HG03103 (cell line): ENCODE results near the gene SRCIN1.

Source experiments
- ATAC-seq: cut with Tn5 transposase; IDR thresholded peaks from one replicate; pipeline ENCODE4 v1.9.1; 2021; ENCODE audit warnings: low read depth; ENCODE audit not compliant: unreplicated experiment

The SRCIN1 gene

DNA sequence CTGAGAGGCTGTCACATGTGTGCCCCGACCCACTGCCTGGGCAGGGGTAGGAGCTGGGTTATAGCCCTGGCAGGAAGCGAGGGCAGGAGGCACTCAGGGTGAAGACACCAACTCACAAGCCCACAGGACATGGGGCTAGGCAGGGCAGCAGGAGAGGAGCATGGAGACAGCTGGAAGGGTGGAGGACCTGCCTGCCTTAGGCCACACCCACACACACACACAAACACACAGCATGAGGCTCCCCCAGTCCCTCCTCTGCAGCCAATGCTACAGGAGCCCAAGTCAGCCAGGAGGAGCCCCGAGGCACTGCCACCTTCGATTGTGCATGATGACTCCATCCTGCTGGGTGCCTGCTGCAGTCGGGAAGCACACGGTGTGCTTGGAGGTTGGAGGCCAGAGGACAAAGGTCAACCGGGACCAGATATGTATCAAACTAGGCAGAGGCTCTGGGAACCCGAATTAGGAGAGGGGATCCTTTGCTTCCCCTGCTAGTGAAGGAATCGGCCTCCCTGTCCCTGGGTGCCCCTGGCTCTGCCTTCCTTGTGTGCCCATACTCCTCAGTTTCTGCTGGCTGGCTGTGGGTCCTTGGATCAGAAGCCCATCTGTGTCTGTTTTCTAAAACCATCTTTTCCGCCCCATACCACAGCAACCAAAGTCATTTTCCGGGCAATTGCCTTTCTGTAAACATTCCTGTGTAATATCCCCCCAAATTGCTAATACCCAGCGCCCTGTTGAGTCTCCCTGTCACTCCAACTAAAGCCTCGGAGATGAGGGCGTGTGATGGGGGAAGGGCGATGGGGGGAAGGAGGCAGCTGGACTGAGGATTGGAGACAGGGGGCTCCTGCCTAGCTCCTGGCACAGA is 20.5 kb downstream of the SRCIN1 start:
- ATAC-seq: no peak

DNA sequence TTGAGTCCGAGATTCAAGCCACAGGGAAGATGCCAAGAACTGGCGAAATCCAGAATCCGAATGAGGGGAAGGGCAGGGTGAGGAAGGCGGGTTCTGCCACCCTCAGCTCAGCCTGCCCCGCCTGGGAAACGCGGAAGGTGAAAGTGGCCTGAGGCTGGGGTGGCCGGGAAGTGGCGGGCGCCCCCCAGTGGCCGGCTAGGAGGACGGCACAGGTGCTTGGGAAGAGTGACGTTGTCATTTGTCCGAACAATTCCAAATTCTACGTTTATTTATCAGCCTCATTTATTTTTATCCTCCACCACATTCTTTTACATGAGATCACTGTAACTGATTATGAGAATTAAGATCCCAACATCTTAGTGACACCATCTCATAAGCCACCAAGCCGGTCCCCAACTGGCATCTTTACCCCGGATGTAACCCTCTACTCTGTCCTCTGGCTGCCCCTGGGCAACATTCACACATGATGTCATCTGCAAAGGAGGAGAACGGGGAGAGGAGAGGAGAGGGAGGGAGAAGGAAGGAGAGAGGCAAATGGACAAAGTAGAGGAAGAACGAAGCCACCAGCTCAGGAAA is 21.3 kb downstream of the SRCIN1 start:
- no peak for ATAC-seq

DNA sequence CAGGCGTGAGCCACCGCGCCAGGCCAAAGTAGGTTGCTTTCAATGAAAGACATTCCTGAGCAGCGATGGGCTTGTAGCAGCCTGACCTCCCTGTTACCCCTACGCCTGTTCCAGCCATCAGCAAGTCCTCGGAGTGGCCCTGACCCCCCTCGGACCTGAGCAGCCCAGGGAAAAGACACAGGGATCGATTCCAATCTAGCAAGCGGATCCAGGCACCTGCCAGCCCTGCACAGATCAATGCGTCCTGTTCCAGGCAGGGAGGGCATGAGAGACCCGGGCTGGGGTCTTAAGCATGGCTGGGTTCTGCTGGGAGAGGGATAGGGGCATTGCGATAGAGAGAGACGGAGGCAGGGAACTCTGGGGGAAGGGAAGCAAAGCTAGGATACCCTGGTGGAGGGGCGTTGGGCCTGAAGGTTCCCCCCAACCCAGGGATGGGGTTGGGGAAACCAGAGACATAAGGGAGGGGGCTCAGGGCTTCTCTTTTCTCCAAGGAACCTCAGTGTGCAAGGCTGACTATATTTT is 21.9 kb downstream of the SRCIN1 start:
- no peak for ATAC-seq

DNA sequence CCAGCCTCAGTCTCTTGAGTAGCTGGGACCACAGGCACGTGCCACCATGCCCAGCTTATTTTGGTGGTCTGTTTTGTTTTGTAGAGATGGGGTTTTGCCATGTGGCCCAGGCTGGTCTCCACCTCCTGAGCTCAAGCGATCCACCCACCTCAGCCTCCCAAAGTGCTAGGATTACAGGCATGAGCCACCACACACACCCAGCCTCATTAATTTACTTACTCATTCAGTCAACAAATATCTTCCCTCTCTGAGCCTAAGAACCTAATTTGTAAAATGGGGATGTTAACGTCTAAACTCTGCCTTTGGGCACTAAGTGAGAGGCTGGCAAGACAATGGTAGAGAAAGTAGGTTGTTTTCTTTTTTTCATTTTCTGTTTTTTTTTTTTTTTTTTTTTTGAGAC is 22.6 kb downstream of the SRCIN1 start:
- ATAC-seq: no peak

DNA sequence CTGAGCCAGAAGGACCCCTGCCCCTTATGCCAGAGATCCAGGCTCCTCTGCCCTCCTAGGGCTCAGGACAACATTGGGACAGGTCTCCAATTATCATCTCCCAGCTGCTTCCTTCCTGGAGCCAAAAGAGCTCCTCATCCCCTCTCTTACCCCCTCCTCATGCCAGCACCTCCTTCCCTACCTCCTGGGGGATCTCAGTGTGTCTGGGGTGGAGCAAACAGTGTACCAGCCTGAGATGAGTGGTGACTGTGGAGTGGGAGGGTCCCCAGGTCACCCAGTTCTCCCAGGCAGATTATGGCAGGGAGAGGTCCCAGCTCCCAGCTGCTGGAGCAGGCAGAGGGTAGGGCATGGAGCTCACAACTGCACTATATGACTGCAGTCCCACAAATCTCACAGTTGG is 23.7 kb downstream of the SRCIN1 start:
- no peak for ATAC-seq

DNA sequence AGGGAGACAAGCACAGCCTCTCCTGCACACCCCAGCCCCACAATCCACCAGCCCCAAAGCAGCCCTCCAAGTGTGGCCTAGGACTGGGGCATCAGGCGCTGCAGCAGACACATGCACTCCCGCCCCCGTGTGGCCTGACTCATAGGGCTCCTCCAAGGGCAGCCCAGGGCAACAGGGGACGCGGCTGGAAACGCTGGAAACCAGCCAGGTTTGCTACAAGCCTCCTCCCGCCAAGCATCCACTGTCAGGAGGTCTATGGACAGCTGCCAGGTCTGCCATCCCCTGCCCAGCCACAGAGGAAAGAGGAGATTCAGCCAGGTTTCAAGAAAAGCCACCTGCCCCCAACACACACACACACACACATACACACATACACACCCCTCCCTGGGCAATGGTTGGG is 25.8 kb downstream of the SRCIN1 start:
- no peak for ATAC-seq

DNA sequence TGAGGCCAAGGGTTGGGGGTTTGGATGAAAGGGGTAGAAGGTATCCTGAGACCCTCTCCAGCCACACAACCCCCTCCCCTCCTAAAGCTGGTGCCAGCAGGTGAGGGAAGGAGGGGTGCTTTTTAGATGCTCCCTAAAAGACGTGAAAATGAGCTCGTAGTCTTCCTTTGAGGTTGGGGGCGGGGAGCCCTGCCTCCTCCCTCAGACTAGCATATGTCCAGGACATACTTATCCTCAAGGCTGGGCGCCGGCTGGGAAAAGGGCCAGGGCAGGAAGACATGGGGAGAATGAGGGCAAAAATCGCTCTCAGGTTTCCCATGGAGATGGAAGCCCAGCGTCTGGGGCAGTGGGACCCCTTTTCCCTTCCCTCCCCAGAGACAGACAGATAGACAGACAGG is 26.7 kb downstream of the SRCIN1 start:
- ATAC-seq: no peak

DNA sequence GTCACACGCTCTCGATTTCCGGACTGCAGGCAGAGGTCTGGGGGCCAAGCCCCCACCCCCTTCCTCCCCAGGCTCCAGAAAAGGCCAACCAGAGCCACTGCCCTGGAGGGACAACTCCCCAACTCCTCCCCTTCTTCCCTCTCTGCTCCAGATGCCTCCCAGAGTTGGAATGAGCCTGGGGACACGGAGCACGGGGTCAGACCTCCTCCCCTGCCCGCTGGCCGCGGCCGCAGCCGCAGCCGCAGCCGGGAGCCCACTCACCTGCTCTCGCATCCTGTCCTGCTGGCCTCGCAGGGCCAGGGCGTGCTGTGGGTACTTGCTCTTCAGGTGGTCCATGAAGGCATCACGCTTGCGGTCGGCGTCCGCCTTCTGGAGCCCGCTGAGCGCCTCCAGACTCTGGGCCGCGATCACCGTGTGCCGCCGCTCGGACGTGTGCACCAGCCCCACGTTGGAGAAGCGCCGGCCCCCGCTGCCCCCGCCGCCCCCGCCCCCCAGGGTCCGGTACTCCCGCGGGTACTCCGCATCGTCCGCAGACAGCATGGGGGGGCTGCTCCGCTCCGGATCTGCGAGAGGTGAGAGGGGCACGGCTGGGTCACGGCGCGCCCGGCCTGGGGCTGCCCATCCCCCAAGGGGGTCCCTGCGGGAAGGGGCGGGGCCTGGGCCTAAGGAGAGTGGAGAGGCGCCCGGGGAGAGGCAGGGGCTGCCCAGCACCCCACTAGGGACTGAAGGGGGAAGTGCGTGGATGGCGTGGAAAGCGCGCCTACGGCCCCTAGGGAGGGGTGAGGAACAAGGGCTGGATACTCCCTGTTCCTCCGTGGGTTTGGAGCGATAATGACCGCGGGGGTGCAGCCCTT is 27.3 kb downstream of the SRCIN1 start:
- ATAC-seq: no peak

DNA sequence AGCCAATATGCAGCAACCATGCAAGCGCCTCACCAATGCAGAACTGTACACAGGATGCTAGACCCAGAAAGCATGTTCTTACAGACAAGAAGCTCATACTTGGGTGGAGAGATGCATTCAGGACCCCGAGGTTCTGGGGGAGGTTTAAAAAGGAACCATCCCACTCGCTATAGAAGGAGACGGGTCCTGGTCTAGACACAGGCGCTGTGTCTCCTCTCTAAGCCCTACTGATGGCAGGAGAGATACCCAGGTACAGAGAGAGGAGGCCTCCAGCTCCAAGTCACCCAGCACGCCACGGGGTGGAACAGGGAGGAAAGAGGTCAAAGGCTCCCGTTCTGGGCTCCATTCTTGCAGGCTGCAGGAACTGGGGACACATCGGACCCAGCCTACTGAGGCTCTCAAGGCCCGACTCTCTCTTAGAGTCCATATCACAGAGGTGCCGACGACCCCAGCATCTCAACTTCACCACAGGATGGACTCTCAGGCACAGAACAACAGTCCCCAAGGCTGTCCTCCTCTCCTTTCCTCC is 28.0 kb downstream of the SRCIN1 start:
- no peak for ATAC-seq

DNA sequence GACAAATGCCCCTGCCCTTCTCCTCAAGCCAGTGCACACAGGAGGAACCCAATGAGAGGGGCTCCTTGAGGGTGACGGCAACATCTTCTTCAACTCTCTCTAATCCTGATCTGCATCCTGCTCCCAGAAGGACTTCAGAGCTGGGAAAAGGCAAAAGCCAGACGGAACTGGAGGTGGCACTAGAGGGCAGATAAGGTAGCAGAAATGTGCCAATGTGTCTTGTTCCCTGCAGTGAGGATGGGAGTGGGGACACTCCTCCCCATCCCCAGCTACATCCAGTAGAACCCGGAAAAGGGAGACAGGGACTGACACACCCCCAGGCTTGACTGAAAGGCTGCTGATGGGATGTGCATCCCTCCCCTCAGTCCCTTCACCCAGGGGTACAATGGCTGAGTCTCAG is 28.5 kb downstream of the SRCIN1 start:
- ATAC-seq: no peak

DNA sequence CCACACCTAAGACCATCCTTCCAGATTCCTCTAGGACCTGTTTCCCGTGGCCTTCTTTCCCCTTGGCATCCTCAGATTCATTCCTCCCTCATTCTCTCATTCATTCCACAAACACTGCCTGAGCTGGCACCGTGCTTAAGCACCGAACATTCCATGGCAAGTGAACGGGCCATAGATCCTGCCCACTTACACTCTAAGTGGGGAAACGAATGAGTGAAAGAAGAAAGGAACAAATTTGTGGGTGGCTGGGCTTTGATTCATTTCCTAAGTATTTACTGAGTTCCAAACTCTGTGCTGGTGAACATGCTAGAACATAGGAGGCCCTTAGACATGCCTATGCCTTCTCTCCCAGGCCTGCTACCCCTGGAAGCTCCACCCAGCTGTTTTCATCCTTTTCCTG is 30.0 kb downstream of the SRCIN1 start:
- no peak for ATAC-seq

DNA sequence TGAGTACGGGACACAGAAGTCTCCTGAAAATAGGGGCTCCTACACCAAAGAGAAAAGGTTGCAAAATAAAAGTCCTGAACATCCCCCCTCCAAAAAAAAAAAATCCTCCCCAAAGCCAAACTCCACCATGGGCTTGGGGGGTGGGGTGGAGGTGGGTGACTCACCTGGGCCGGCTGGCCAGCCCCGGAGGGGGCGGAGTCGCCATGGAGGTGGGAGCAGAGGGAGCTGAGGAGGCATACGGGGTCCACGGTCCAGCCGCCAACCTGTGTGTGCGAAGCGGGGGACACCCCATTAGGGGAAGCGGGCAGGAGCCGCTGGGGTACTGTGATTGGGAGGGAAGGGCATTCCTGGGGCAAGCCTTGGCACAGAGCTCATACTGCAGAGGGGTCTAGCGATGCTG is 31.0 kb downstream of the SRCIN1 start:
- no peak for ATAC-seq

DNA sequence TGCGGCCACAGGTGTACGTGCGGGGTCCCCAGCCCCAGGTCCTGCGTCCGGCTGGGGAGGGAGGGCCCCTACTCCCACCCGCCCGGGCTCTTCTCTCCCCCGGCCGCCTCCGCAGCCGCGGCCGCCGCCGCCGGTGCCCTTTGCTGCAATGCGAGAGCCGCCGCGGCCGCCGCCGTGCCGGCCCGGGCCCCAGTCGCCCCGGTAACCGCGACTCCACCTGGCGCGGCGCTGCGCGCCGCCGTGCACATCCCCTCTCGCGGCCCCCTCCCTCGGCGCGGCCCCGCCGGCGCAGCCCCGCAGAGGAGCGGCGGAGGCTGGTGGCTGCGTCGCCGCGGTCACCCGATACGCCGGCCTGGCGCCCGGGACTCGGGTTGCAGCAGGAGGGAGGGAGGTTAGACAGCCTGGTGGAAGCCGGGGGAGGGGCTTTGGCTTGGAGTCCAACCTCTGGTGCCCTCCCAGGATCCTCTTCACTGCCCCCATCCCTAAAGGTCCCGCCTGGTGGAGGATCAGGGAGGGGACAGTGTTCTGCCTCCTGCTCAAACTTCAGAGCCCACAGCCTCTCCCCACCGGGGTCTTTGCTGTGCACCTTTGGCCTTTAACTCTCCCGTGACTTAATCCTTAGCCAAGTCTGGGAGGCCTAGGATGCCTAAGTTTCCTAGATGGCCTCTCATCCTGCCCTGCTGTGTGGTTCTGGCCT is 32.9 kb downstream of the SRCIN1 start:
- ATAC-seq: no peak

DNA sequence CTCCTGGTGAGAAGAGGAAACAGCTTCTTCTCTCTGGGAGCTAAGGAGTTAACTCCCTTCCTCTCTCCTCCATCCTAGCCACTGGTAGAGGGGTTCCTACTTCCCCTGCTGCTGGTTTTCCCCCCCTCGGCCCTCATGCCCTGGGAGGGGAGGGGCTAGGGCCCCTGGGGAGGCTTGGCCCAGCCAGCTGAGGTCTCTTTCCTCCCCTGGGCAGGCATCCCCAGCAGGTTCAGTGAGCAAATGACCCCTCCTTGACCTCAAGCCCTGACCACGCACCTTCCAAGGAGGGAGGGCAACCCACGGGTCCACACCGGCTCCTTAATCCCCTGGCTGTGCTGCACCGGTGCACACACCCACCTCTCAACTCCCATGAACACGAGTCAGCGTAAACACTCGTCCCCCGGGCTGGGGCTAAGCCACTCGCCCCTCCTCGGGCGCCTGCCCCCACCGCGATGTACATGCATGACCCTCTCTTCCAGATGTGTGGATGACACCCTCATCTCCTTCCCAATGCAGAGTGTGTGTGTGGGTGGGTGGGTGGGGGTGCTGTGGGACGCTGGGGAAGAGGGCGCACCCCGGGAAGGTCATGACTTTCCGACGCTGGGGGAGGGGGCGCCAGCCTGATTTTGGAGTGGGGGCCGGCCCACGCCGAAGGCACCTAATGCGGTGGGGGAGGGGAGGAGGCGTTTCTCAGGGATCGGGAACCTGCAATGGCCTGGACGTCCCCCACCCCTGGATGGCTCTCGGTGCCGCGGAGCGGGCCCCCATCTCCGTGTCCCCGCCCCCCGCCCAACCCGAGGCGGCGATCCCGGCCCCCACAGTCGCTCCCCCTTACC is 33.7 kb downstream of the SRCIN1 start:
- no peak for ATAC-seq

DNA sequence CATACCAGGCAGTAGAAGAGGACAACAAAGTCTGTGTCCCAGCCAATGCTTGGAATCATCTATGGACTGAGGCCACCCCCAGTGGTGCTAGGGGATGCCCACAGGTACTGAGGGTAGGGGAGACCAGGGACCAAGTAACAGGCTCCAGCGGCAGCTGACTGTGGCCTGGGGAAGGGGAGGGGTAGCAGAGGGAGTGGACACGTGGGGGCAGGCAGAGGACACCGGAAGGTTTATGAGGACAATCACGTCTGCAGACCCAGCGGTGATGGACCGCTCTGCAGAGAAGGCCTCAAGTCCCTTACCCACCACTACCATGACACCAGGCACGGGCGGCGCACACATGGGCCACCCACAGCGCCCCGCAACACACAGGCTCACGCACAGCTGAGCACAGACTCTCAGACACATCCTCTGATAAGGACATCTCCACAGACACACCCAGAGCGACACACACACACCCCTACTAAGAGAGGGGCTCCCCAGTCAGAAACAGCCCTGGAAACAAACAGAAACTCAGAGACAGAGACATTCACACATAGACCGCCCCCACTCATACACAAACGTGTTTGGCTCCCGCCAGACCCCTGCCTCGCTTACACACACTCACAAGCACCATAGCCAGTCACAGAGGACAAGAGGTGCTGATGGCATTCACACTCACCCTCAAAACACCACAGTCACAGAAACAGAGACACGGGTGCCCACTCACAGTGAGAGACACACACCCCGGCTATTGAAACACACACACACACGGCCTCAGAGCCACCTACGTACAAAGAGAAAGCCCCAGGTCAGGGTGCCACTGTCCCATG is 35.8 kb downstream of the SRCIN1 start:
- ATAC-seq: no peak

DNA sequence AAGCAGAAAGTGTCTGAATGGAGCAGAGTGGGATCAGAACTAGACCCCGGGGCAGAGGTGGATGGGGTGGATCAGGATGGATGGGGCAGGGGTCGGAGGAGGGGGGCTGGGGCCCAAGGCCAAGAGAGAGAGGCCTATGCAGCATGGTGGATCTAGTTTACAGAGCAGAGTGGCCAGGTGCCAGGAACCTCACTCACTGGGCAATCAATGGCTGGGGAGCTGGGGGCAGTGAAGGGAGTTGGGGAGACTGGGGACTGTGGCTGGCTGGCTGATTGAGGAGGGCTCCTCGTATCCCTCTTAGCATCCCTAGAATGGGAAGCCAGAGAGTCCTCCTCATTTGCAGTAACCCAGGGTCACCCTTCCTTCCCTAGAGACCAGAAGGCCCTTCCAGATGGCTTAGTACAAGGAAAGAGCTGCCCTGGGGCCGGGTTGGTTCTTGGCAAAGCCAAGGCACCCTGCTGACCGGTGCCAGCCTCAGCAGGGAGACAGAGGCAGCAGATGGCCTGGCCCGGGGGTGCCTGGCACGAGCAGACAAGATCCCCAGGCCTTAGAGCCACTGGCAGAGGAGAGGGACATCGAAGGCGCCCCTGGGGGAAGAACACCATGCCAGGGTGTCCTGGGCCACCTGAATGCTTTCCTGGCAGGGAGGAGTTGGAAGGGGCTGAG is 36.8 kb downstream of the SRCIN1 start:
- no peak for ATAC-seq

DNA sequence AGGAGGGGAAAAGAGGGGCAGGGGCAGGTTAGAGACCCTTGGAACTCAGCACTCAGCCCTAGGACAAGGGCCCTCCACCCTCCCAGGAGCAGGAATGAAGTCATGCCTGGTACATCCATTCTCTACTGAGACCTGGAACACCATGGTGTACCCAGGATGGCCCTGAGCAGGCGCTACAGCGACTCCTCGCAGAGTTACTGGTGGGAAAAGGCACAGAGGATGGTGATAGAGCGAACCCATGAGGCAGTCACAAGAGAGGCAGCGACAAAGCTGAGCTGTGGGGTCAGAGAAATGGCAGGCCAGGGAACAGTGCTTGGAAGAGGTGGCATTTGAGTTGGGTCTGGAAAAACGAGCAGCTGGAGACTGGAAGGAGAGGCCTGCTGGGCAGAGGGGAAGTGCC is 37.5 kb downstream of the SRCIN1 start:
- no peak for ATAC-seq

DNA sequence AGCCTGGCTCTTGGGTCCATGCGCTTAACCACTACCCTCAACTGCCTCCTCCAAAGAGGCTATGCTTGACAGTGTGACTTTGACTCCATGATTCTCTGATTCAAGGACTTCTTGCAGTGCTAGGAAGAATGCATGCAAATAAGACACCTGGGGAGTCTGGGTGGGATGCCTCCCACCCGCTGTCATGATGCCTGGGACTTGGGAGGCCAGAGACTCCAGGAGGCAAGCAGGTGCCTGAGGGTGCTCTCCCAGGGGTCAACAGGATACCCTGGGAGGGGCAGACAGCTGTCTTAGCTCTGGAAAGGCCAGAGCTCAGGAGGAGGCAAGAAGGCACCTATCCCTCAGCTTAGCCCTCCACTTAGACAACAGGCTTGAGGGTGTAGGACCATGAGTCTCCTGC is 38.4 kb downstream of the SRCIN1 start:
- no peak for ATAC-seq
